Measurements from ENCODE around the gene HOXA11.

Gene HOXA11

GRCh38 chr7:27138985-27139333, 46.1 kb downstream of the HOXA11 start:
- TF ChIP-seq CTCF (IDR thresholded peaks at IDR 0.05) = no peak
- H3K27ac ChIP-seq = no peak overlapping the region

GRCh38 chr7:27138472-27138871, 46.6 kb downstream of the HOXA11 start:
- no peak overlapping the region for H3K27ac ChIP-seq
- no peak for TF ChIP-seq ZFX (IDR thresholded peaks at IDR 0.05; ENCODE audit: borderline replicate concordance)
- no peak for TF ChIP-seq CTCF (IDR thresholded peaks at IDR 0.05)

- TF ChIP-seq CTCF (IDR thresholded peaks at IDR 0.05) = no peak
- no peak for TF ChIP-seq ZFX (IDR thresholded peaks at IDR 0.05; ENCODE audit: borderline replicate concordance)
- H3K27ac ChIP-seq = no peak overlapping the region
Observed at GRCh38 chr7:27137640-27138315, 47.3 kb downstream of the HOXA11 start.

- no peak for TF ChIP-seq CTCF (IDR thresholded peaks at IDR 0.05)
- TF ChIP-seq ZFX (IDR thresholded peaks at IDR 0.05; ENCODE audit: borderline replicate concordance) = no peak
Observed at GRCh38 chr7:27134392-27134791, 50.6 kb downstream of the HOXA11 start.

GRCh38 chr7:27133409-27134231, 51.4 kb downstream of the HOXA11 start:
- TF ChIP-seq ZFX (IDR thresholded peaks at IDR 0.05; ENCODE audit: borderline replicate concordance) = no peak
- TF ChIP-seq CTCF (IDR thresholded peaks at IDR 0.05) = no peak
- no peak overlapping the region for H3K27ac ChIP-seq

More at GRCh38 chr7:27134392-27134791, 50.6 kb downstream of the HOXA11 start:
- H3K27ac ChIP-seq = no peak overlapping the region

GRCh38 chr7:27132978-27133377, 52.1 kb downstream of the HOXA11 start:
- H3K27ac ChIP-seq = no peak overlapping the region
- TF ChIP-seq ZFX (IDR thresholded peaks at IDR 0.05; ENCODE audit: borderline replicate concordance) (no peak), CTCF (IDR thresholded peaks at IDR 0.05) (no peak)

- TF ChIP-seq CTCF (IDR thresholded peaks at IDR 0.05) = no peak
- no peak for TF ChIP-seq ZFX (IDR thresholded peaks at IDR 0.05; ENCODE audit: borderline replicate concordance)
- no peak overlapping the region for H3K27ac ChIP-seq
Observed at GRCh38 chr7:27132214-27132613, 52.8 kb downstream of the HOXA11 start.
